ENCODE data around the gene CHST8.

CHST8 gene

GRCh38 chr19:33794683-33795369 is 173.1 kb downstream of the CHST8 start:
- no peak for DNase-seq (ENCODE audit: low read depth)

GRCh38 chr19:33795370-33796163 is 173.8 kb downstream of the CHST8 start:
- DNase-seq (ENCODE audit: low read depth) = peak; percentile 43

GRCh38 chr19:33796164-33796875 is 174.6 kb downstream of the CHST8 start, which contains the start of gene KCTD15:
TSS of gene KCTD15 (plus strand) at chr19:33796870. CDS start at chr19:33800455, 3,585 bp downstream.
- peak; percentile 9 for DNase-seq (ENCODE audit: low read depth)

- DNase-seq (ENCODE audit: low read depth) = no peak
Measured at GRCh38 chr19:33797802-33798671, 176.3 kb downstream of the CHST8 start.

- no peak for DNase-seq (ENCODE audit: low read depth)
Measured at GRCh38 chr19:33798681-33799111, 176.9 kb downstream of the CHST8 start.

- no peak for DNase-seq (ENCODE audit: low read depth)
Measured at GRCh38 chr19:33799476-33799875, 177.7 kb downstream of the CHST8 start.

- no peak for DNase-seq (ENCODE audit: low read depth)
Measured at GRCh38 chr19:33800012-33800680, 178.4 kb downstream of the CHST8 start.

- DNase-seq (ENCODE audit: low read depth) = no peak
Measured at GRCh38 chr19:33801411-33801810, 179.7 kb downstream of the CHST8 start.

GRCh38 chr19:33802001-33802400 is 180.2 kb downstream of the CHST8 start:
- DNase-seq (ENCODE audit: low read depth) = no peak

GRCh38 chr19:33802801-33803200 is 181.0 kb downstream of the CHST8 start:
- DNase-seq (ENCODE audit: low read depth) = no peak

GRCh38 chr19:33803383-33803782 is 181.6 kb downstream of the CHST8 start:
- no peak for DNase-seq (ENCODE audit: low read depth)

GRCh38 chr19:33804021-33804799 is 182.5 kb downstream of the CHST8 start:
- DNase-seq (ENCODE audit: low read depth) = no peak

- DNase-seq (ENCODE audit: low read depth) = no peak
Measured at GRCh38 chr19:33805313-33805712, 183.6 kb downstream of the CHST8 start.

GRCh38 chr19:33805840-33806433 is 184.2 kb downstream of the CHST8 start:
- DNase-seq (ENCODE audit: low read depth) = no peak

- DNase-seq (ENCODE audit: low read depth) = no peak
Measured at GRCh38 chr19:33806434-33806881, 184.7 kb downstream of the CHST8 start.

GRCh38 chr19:33808399-33808798 is 186.6 kb downstream of the CHST8 start:
- no peak for DNase-seq (ENCODE audit: low read depth)

- no peak for DNase-seq (ENCODE audit: low read depth)
Measured at GRCh38 chr19:33809960-33810359, 188.2 kb downstream of the CHST8 start.

- DNase-seq (ENCODE audit: low read depth) = no peak
Measured at GRCh38 chr19:33810821-33811220, 189.1 kb downstream of the CHST8 start.

GRCh38 chr19:33811246-33811645 is 189.5 kb downstream of the CHST8 start:
- no peak for DNase-seq (ENCODE audit: low read depth)
